ENCODE data around the gene IER2. TPM values are rescaled to one million over a fixed set of nuclear protein-coding genes. Genes with fewer than 3 reads are reported as not detected.
"Not testable (repeated sequence)": the region's sequence is repeated elsewhere in the genome, so short reads cannot be mapped to it uniquely, and the experiment has no call there.

Gene IER2
- total RNA-seq, 1 donor from 2014 or later: 103 TPM

GRCh38 chr19:13138171-13138915, 11.9 kb upstream of the IER2 start:
- DNase-seq (ENCODE audit: low spot score): no peak

GRCh38 chr19:13138916-13139198, 11.4 kb upstream of the IER2 start:
- DNase-seq (ENCODE audit: low spot score): no peak

- no peak for DNase-seq (ENCODE audit: low spot score)
Measured at GRCh38 chr19:13139633-13140311, 10.4 kb upstream of the IER2 start.

GRCh38 chr19:13146763-13147563, 3.2 kb upstream of the IER2 start:
- no peak for DNase-seq (ENCODE audit: low spot score)

- not testable (repeated sequence) for DNase-seq (ENCODE audit: low spot score)
Measured at GRCh38 chr19:13149173-13149627, 1.0 kb upstream of the IER2 start.

GRCh38 chr19:13149628-13150186, 504 bp upstream of the IER2 start:
- peak; percentile 35 for DNase-seq (ENCODE audit: low spot score)

GRCh38 chr19:13150931-13151604, 857 bp downstream of the IER2 start:
- DNase-seq (ENCODE audit: low spot score): peak; percentile 38

GRCh38 chr19:13151605-13152355, 1.6 kb downstream of the IER2 start:
- peak; percentile 99 for DNase-seq (ENCODE audit: low spot score)

GRCh38 chr19:13152356-13152973, 2.3 kb downstream of the IER2 start:
- no peak for DNase-seq (ENCODE audit: low spot score)

GRCh38 chr19:13152974-13153568, 2.9 kb downstream of the IER2 start:
- DNase-seq (ENCODE audit: low spot score): peak; percentile 98

- DNase-seq (ENCODE audit: low spot score): no peak
Measured at GRCh38 chr19:13153569-13154240, 3.5 kb downstream of the IER2 start.

GRCh38 chr19:13154241-13154778, 4.1 kb downstream of the IER2 start:
- peak; percentile 89 for DNase-seq (ENCODE audit: low spot score)

GRCh38 chr19:13154911-13155471, 4.8 kb downstream of the IER2 start:
- peak; percentile 89 for DNase-seq (ENCODE audit: low spot score)

GRCh38 chr19:13155472-13156359, 5.5 kb downstream of the IER2 start:
- peak; percentile 70 for DNase-seq (ENCODE audit: low spot score)

GRCh38 chr19:13159713-13160112, 9.5 kb downstream of the IER2 start:
- no peak for DNase-seq (ENCODE audit: low spot score)

GRCh38 chr19:13160557-13160956, 10.3 kb downstream of the IER2 start:
- DNase-seq (ENCODE audit: low spot score): peak; percentile 44

- DNase-seq (ENCODE audit: low spot score): peak; percentile 98
Measured at GRCh38 chr19:13162724-13163608, 12.8 kb downstream of the IER2 start.
